ENCODE measurements around the gene HELZ2.

HELZ2 gene

DNA sequence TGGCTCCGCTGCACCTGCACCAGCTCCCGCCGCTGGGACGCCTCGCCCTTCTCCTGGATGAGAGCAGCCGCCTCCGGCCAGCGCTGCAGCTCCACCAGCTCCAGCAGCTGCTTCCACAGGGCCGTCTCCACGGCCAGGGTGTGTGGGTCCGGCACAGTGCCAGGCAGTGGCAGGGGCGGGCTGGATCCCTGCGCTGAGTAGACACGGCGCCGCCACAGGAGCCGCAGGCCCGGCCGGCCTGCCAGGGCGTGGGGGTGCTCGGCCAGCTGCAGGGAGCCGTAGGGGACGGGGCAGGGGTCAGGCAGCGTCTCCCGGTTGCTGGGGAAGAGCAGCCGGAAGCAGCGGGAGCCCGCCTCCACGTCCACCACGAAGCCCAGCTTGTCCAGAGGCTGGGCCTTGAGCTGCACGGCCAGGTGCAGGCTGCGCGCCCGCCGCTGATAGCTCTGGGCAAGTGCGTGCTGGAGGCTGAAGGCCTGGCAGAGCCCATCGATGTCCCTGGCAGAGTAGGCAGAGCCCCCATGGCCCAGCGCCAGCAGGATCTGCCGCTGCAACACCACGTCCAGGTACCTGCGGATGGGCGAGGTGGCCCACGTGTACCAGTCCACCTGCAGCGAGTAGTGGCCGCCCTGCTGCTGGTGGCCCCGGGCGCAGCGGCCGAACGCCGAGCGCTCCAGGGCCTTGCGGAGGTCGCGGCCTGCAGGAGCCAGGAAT is 10.7 kb downstream of the HELZ2 start:
- no peak overlapping the region for H3K27ac ChIP-seq (ENCODE audit: extremely low read depth, low read depth, low read length)
- no peak overlapping the region for H3K4me3 ChIP-seq (ENCODE audit: low read depth, low read length)
- POLR2A ChIA-PET = no interaction called here
- H3K36me3 ChIP-seq (ENCODE audit: control insufficient read depth in 2 of 2, insufficient read depth in 1 of 2, low read length in 2 of 2) = peaks cover 0 to 41% of the 10 kb centered on the region in 2 experiments; a peak in 1 of 3 replicates
- CTCF ChIA-PET = interaction anchor here (0.7 kb wide), 1 partner anchor 8 kb away, joined by 3 read pairs; no protein-coding TSS in a partner anchor
- no peaks in the 10 kb centered on the region for H3K9me3 ChIP-seq (ENCODE audit: control insufficient read depth, insufficient read depth, low read depth, low read length)
- TF ChIP-seq ZNF148 (tag by site-specific recombination; IDR thresholded peaks at IDR 0.05; ENCODE audit: borderline replicate concordance) (no peak), ZNF423 (tag by site-specific recombination; IDR thresholded peaks at IDR 0.05) (no peak), MZF1 (tag by site-specific recombination; IDR thresholded peaks at IDR 0.05; ENCODE audit: borderline replicate concordance) (no peak), FEZF1 (tag by site-specific recombination; IDR thresholded peaks at IDR 0.05) (no peak), ZNF2 (tag by site-specific recombination; IDR thresholded peaks at IDR 0.05) (no peak), ZNF214 (tag by site-specific recombination; IDR thresholded peaks at IDR 0.05; ENCODE audit: borderline replicate concordance) (no peak), ZNF626 (tag by site-specific recombination; IDR thresholded peaks at IDR 0.05) (no peak), ZNF24 (tag by site-specific recombination; IDR thresholded peaks at IDR 0.05) (no peak)
- TF ChIP-seq, protein P1, sequence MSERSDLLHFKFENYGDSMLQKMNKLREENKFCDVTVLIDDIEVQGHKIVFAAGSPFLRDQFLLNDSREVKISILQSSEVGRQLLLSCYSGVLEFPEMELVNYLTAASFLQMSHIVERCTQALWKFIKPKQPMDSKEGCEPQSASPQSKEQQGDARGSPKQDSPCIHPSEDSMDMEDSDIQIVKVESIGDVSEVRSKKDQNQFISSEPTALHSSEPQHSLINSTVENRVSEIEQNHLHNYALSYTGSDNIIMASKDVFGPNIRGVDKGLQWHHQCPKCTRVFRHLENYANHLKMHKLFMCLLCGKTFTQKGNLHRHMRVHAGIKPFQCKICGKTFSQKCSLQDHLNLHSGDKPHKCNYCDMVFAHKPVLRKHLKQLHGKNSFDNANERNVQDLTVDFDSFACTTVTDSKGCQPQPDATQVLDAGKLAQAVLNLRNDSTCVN (tag by site-specific recombination; optimal IDR thresholded peaks at IDR 0.05) = no peak
- H3K4me1 ChIP-seq (ENCODE audit: control insufficient read depth, insufficient read depth, low read length) = no peaks in the 10 kb centered on the region

DNA sequence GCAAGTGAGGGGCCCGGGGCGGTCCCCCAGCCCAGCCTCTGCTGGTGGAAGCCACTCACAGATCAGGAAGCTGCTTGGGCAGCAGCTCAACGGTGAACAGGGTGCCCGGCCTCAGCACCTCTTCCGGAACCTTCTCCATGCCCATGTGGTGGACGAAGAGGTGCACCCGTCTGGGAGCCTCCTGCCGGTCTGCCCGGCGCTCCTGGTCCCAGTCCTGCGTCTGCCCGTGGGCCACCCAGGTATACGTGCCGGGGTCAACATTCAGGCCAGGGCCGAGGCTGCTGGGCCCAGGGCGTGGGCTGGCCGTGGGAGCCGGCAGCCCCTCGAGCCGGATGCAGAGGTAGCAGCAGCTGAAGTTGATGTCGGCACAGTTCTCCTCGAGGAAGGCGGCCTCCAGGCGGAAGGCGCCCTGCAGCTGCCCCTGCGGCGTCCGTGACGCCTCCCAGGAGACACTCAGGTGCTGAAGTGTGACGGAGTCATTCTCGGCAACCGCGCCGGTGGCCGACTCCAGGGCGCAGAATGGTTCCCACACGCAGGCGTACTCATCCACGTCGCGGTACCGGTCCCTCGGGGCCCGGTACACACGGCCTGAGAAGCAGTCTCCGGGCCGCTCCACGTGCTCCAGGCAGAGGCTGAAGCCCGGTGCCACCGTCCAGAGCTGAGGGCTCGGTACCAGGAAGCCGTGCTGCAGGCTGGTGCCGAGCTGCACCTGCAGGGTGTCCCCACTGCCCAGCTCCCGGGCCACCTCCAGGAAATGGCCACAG is 11.4 kb downstream of the HELZ2 start:
- H3K4me1 ChIP-seq (ENCODE audit: control insufficient read depth, insufficient read depth, low read length) = no peaks in the 10 kb centered on the region
- CTCF ChIA-PET = interaction anchor here (0.7 kb wide), 1 partner anchor 9 kb away, joined by 3 read pairs; no protein-coding TSS in a partner anchor
- POLR2A ChIA-PET = no interaction called here
- no peak overlapping the region for H3K27ac ChIP-seq (ENCODE audit: extremely low read depth, low read depth, low read length)
- H3K9me3 ChIP-seq (ENCODE audit: control insufficient read depth, insufficient read depth, low read depth, low read length) = no peaks in the 10 kb centered on the region
- peaks cover 0 to 41% of the 10 kb centered on the region in 2 experiments; a peak in 1 of 3 replicates for H3K36me3 ChIP-seq (ENCODE audit: control insufficient read depth in 2 of 2, insufficient read depth in 1 of 2, low read length in 2 of 2)
- H3K4me3 ChIP-seq (ENCODE audit: low read depth, low read length) = no peak overlapping the region
- TF ChIP-seq ZNF677 (tag by site-specific recombination; IDR thresholded peaks at IDR 0.05) (no peak), ZBTB7A (tag by site-specific recombination; IDR thresholded peaks at IDR 0.05; ENCODE audit: low read depth) (no peak), ZNF747 (tag by site-specific recombination; IDR thresholded peaks at IDR 0.05) (no peak), ZNF830 (tag by site-specific recombination; IDR thresholded peaks at IDR 0.05; ENCODE audit: low read depth) (no peak), ZNF324 (tag by site-specific recombination; IDR thresholded peaks at IDR 0.05) (no peak), ZFP3 (tag by site-specific recombination; IDR thresholded peaks at IDR 0.05; ENCODE audit: low read depth) (no peak), ZNF112 (tag by site-specific recombination; IDR thresholded peaks at IDR 0.05) (no peak), INSM2 (tag by site-specific recombination; IDR thresholded peaks at IDR 0.05) (no peak), KLF8 (tag by site-specific recombination; IDR thresholded peaks at IDR 0.05) (no peak), ZFP37 (tag by site-specific recombination; IDR thresholded peaks at IDR 0.05) (no peak), ZNF354C (tag by site-specific recombination; IDR thresholded peaks at IDR 0.05; ENCODE audit: borderline replicate concordance, low read depth) (no peak), BCL11A (tag by site-specific recombination; IDR thresholded peaks at IDR 0.05; ENCODE audit: low read depth) (no peak)
- TF ChIP-seq, protein P2, sequence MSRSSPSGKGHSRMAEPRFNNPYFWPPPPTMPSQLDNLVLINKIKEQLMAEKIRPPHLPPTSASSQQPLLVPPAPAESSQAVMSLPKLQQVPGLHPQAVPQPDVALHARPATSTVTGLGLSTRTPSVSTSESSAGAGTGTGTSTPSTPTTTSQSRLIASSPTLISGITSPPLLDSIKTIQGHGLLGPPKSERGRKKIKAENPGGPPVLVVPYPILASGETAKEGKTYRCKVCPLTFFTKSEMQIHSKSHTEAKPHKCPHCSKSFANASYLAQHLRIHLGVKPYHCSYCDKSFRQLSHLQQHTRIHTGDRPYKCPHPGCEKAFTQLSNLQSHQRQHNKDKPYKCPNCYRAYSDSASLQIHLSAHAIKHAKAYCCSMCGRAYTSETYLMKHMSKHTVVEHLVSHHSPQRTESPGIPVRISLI (tag by site-specific recombination; IDR thresholded peaks at IDR 0.05) = no peak
- TF ChIP-seq, protein P3, sequence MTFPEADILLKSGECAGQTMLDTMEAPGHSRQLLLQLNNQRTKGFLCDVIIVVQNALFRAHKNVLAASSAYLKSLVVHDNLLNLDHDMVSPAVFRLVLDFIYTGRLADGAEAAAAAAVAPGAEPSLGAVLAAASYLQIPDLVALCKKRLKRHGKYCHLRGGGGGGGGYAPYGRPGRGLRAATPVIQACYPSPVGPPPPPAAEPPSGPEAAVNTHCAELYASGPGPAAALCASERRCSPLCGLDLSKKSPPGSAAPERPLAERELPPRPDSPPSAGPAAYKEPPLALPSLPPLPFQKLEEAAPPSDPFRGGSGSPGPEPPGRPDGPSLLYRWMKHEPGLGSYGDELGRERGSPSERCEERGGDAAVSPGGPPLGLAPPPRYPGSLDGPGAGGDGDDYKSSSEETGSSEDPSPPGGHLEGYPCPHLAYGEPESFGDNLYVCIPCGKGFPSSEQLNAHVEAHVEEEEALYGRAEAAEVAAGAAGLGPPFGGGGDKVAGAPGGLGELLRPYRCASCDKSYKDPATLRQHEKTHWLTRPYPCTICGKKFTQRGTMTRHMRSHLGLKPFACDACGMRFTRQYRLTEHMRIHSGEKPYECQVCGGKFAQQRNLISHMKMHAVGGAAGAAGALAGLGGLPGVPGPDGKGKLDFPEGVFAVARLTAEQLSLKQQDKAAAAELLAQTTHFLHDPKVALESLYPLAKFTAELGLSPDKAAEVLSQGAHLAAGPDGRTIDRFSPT (tag by site-specific recombination; IDR thresholded peaks at IDR 0.05) = no peak
- TF ChIP-seq, protein P1 (tag by site-specific recombination; optimal IDR thresholded peaks at IDR 0.05) = no peak

All from HEK293 (cell line).